ENCODE measurements around the gene TEX38. TPM values are rescaled to one million over a fixed set of nuclear protein-coding genes. Genes with fewer than 3 reads are reported as not detected.
"Not testable (repeated sequence)": the region's sequence is repeated elsewhere in the genome, so short reads cannot be mapped to it uniquely, and the experiment has no call there.

Gene TEX38
- total RNA-seq, 2 donors from 2014 or later, result 0.55 TPM; not detected in 1

- no peak for DNase-seq
- Histone ChIP-seq H3K36me3 (ENCODE audit: control insufficient read depth, insufficient read depth, low read length) (peaks cover 68% of the 10 kb centered on the region), H3K27ac (ENCODE audit: low read depth, low read length) (no peak overlapping the region), H3K27me3 (ENCODE audit: control insufficient read depth, insufficient read depth, low read length, poor library complexity, severe bottlenecking) (no peaks in the 10 kb centered on the region), H3K9ac (ENCODE audit: extremely low read depth, low read length, poor library complexity, severe bottlenecking) (no peak overlapping the region), H3K4me3 (ENCODE audit: low read length) (no peak overlapping the region), H3K4me1 (ENCODE audit: control insufficient read depth, insufficient read depth, low read length) (no peaks in the 10 kb centered on the region), H3K9me3 (ENCODE audit: control insufficient read depth, low read length) (peaks cover 42% of the 10 kb centered on the region)
- Mint-ChIP-seq H3K4me1 (no peaks in the 10 kb centered on the region), H3K4me3 (no peak overlapping the region), H3K27ac (no peak overlapping the region), H3K27me3 (ENCODE audit: insufficient read depth) (no peaks in the 10 kb centered on the region), H3K9me3 (peaks cover 26% of the 10 kb centered on the region), H3K36me3 (ENCODE audit: low read depth) (peaks cover 67% of the 10 kb centered on the region)
- 88 to 96% methylated on average over 1 to 2 of the region's 2 CpGs for WGBS, 2 experiments (ENCODE audit: insufficient coverage in 1 of 2, insufficient read length in 1 of 2)
- TF ChIP-seq CTCF (conservative IDR thresholded peaks at IDR 0.05), result no peak
Observed at GRCh38 chr1:46649764-46650163, 21.9 kb upstream of the TEX38 start.

- no peak for TF ChIP-seq CTCF (conservative IDR thresholded peaks at IDR 0.05)
- Mint-ChIP-seq H3K4me1 (no peaks in the 10 kb centered on the region), H3K4me3 (no peak overlapping the region), H3K36me3 (ENCODE audit: low read depth) (peaks cover 71% of the 10 kb centered on the region), H3K9me3 (peaks cover 31% of the 10 kb centered on the region), H3K27ac (no peak overlapping the region), H3K27me3 (ENCODE audit: insufficient read depth) (no peaks in the 10 kb centered on the region)
- Histone ChIP-seq H3K9me3 (ENCODE audit: control insufficient read depth, low read length) (peaks cover 46% of the 10 kb centered on the region), H3K27me3 (ENCODE audit: control insufficient read depth, insufficient read depth, low read length, poor library complexity, severe bottlenecking) (no peaks in the 10 kb centered on the region), H3K4me1 (ENCODE audit: control insufficient read depth, insufficient read depth, low read length) (no peaks in the 10 kb centered on the region), H3K9ac (ENCODE audit: extremely low read depth, low read length, poor library complexity, severe bottlenecking) (no peak overlapping the region), H3K27ac (ENCODE audit: low read depth, low read length) (no peak overlapping the region), H3K4me3 (ENCODE audit: low read length) (no peak overlapping the region), H3K36me3 (ENCODE audit: control insufficient read depth, insufficient read depth, low read length) (peaks cover 74% of the 10 kb centered on the region)
- DNase-seq, result no peak
- WGBS, 2 experiments (ENCODE audit: insufficient coverage in 1 of 2, insufficient read length in 1 of 2), result 83 to 100% methylated on average over 1 to 3 of the region's 3 CpGs
Observed at GRCh38 chr1:46650491-46650890, 21.2 kb upstream of the TEX38 start.

- Mint-ChIP-seq H3K36me3 (ENCODE audit: low read depth) (peaks cover 77% of the 10 kb centered on the region), H3K9me3 (peaks cover 31% of the 10 kb centered on the region)
- H3K4me1 ChIP-seq (ENCODE audit: control insufficient read depth, insufficient read depth, low read length); H3K4me1 Mint-ChIP-seq; H3K27ac ChIP-seq (ENCODE audit: low read depth, low read length); H3K27me3 Mint-ChIP-seq (ENCODE audit: insufficient read depth); H3K4me3 Mint-ChIP-seq; DNase-seq; H3K9ac ChIP-seq (ENCODE audit: extremely low read depth, low read length, poor library complexity, severe bottlenecking); H3K27me3 ChIP-seq (ENCODE audit: control insufficient read depth, insufficient read depth, low read length, poor library complexity, severe bottlenecking); H3K27ac Mint-ChIP-seq; H3K4me3 ChIP-seq (ENCODE audit: low read length): not testable (repeated sequence)
- Histone ChIP-seq H3K36me3 (ENCODE audit: control insufficient read depth, insufficient read depth, low read length) (peaks cover 78% of the 10 kb centered on the region), H3K9me3 (ENCODE audit: control insufficient read depth, low read length) (peaks cover 46% of the 10 kb centered on the region)
- WGBS, 2 experiments (ENCODE audit: insufficient coverage in 1 of 2, insufficient read length in 1 of 2), result 89% methylated on average over 1 of the region's 3 CpGs; no CpG with 5 or more reads in 1 of the 2 experiments
Observed at GRCh38 chr1:46651152-46651551, 20.5 kb upstream of the TEX38 start.
